ENCODE results near the gene DPY19L3. TPM values are rescaled to one million over a fixed set of nuclear protein-coding genes. Genes with fewer than 3 reads are reported as not detected.
"Not testable (repeated sequence)": the region's sequence is repeated elsewhere in the genome, so short reads cannot be mapped to it uniquely, and the experiment has no call there.

DPY19L3 gene
- total RNA-seq, 2 donors from 2014 or later: 53.0 to 66.5 TPM

- H3K27me3 ChIP-seq (replicated peaks; ENCODE audit: insufficient read depth); DNase-seq (ENCODE audit: low spot score); H3K9me3 ChIP-seq; H3K4me3 ChIP-seq; H3K27ac ChIP-seq; H3K36me3 ChIP-seq; H3K4me1 ChIP-seq (replicated peaks); intact Hi-C loops (cut with DNase I): not testable (repeated sequence)
- TF ChIP-seq CTCF (IDR thresholded peaks at IDR 0.05): peak in 2 of 4 experiments; percentile 26 to 28
- WGBS: 97% methylated on average over 9 of the region's 9 CpGs
Observed at GRCh38 chr19:32377088-32377487, 28.5 kb upstream of the DPY19L3 start.

- H3K27me3 ChIP-seq (replicated peaks; ENCODE audit: insufficient read depth): no peaks in the 10 kb centered on the region
- DNase-seq (ENCODE audit: low spot score): no peak
- H3K9me3 ChIP-seq: no peaks in the 10 kb centered on the region
- peaks cover 3 to 5% of the 10 kb centered on the region in 2 donors for H3K36me3 ChIP-seq
- no peak overlapping the region for H3K27ac ChIP-seq
- intact Hi-C loops (cut with DNase I): no loop called here
- WGBS: 70% methylated on average over 3 of the region's 3 CpGs
- no peak overlapping the region for H3K4me3 ChIP-seq
- TF ChIP-seq POLR2A (IDR thresholded peaks at IDR 0.05) (no peak), CTCF (IDR thresholded peaks at IDR 0.05) (no peak), POLR2AphosphoS5 (IDR thresholded peaks at IDR 0.05) (no peak)
- H3K4me1 ChIP-seq (replicated peaks): no peaks in the 10 kb centered on the region
Observed at GRCh38 chr19:32380269-32380668, 25.3 kb upstream of the DPY19L3 start.

- Histone ChIP-seq H3K9me3 (no peaks in the 10 kb centered on the region), H3K4me3 (no peak overlapping the region), H3K4me1 (replicated peaks) (no peaks in the 10 kb centered on the region), H3K27ac (peak overlapping the region in 1 of 2 donors; percentile 20), H3K27me3 (replicated peaks; ENCODE audit: insufficient read depth) (no peaks in the 10 kb centered on the region), H3K36me3 (no peaks in the 10 kb centered on the region)
- TF ChIP-seq CTCF (IDR thresholded peaks at IDR 0.05) (no peak), POLR2AphosphoS5 (IDR thresholded peaks at IDR 0.05) (peak; percentile 9), POLR2A (IDR thresholded peaks at IDR 0.05) (no peak)
- WGBS: 19% methylated on average over 7 of the region's 7 CpGs
- intact Hi-C loops (cut with DNase I): no loop called here
- peak; percentile 45 for DNase-seq (ENCODE audit: low spot score)
Observed at GRCh38 chr19:32387701-32388392, 17.7 kb upstream of the DPY19L3 start.

GRCh38 chr19:32388393-32388855 is 17.1 kb upstream of the DPY19L3 start:
- Histone ChIP-seq H3K36me3 (no peaks in the 10 kb centered on the region), H3K9me3 (no peaks in the 10 kb centered on the region), H3K4me3 (no peak overlapping the region), H3K27ac (peak overlapping the region in 1 of 2 donors; percentile 20), H3K4me1 (replicated peaks) (no peaks in the 10 kb centered on the region), H3K27me3 (replicated peaks; ENCODE audit: insufficient read depth) (no peaks in the 10 kb centered on the region)
- WGBS: 45% methylated on average over 3 of the region's 3 CpGs
- TF ChIP-seq POLR2A (IDR thresholded peaks at IDR 0.05) (no peak), CTCF (IDR thresholded peaks at IDR 0.05) (no peak), POLR2AphosphoS5 (IDR thresholded peaks at IDR 0.05) (no peak)
- intact Hi-C loops (cut with DNase I): no loop called here
- DNase-seq (ENCODE audit: low spot score): no peak

- 98% methylated on average over 3 of the region's 3 CpGs for WGBS
- TF ChIP-seq POLR2AphosphoS5 (IDR thresholded peaks at IDR 0.05): no peak
- no peak for TF ChIP-seq CTCF (IDR thresholded peaks at IDR 0.05)
- TF ChIP-seq POLR2A (IDR thresholded peaks at IDR 0.05): no peak
Observed at GRCh38 chr19:32392901-32393300, 12.7 kb upstream of the DPY19L3 start.

More at GRCh38 chr19:32392901-32393300, 12.7 kb upstream of the DPY19L3 start:
- Histone ChIP-seq H3K4me3 (no peak overlapping the region), H3K27me3 (replicated peaks; ENCODE audit: insufficient read depth) (no peaks in the 10 kb centered on the region), H3K9me3 (no peaks in the 10 kb centered on the region), H3K27ac (no peak overlapping the region), H3K36me3 (no peaks in the 10 kb centered on the region), H3K4me1 (replicated peaks) (no peaks in the 10 kb centered on the region)
- intact Hi-C loops (cut with DNase I): no loop called here
- no peak for DNase-seq (ENCODE audit: low spot score)
